SK-N-MC (cell line): Measurements from ENCODE around the gene LRP2BP.

Source experiments
- EZH2 ChIP-seq: fragments of 200-600 bp; sonication (generic); IDR thresholded peaks from one replicate; pipeline ENCODE4 v1.6.1; 2017; ENCODE audit warnings: antibody characterized with exemption
- POLR2AphosphoS5 ChIP-seq: IDR thresholded peaks from 2 replicates; pipeline ENCODE4 v1.6.1; 2012; ENCODE audit warnings: mild to moderate bottlenecking, low read depth, low read length, borderline replicate concordance

DNA sequence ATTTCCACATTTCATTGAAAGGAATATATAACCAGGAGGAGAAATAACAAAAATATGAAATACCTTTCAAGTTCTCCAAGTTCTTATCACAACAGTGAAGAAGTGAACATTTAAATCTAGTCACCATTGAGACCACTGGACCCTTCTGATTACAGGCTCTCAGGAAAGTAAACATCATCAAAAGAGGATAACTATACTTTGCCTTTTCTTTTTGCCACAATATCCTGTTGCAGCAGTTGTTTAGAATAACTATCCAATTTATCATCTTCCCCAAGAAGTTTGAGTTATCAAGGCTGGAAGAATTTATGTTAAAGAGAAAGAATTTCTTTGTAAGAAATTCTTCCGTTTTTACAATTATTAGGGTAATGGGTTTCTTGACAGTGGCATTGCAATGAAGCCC, 3.6 kb downstream of the LRP2BP start:
- no peak for TF ChIP-seq EZH2
- TF ChIP-seq POLR2AphosphoS5: no peak
